Measurements from ENCODE around the gene FAU.
"Not testable (repeated sequence)": the region's sequence is repeated elsewhere in the genome, so short reads cannot be mapped to it uniquely, and the experiment has no call there.

FAU gene

DNA sequence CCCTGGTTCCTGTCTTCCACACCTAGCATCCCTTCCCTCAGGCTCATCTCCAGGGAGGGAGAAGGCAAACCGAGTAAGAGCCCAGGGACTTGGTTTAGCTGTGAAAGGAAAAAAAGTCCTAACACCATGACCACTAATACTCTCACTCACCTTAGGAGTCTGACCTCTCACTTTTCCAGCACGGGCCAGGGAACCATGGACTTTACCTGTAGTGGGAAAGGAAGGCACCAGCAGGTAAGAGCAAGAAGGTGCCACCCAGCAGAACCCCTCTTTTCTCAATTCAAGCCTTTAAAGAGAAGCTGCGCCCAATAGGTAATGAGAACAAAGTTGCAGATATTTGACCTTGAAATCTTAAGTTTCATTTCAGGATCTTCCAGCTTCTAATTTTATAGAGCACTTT lies 1.1 kb downstream of the FAU start:
- no peak for DNase-seq (ENCODE audit: low read depth, low spot score)

- no peak for DNase-seq (ENCODE audit: low read depth, low spot score)
Observed at GRCh38 chr11:65119670-65119995, 2.3 kb downstream of the FAU start.

DNA sequence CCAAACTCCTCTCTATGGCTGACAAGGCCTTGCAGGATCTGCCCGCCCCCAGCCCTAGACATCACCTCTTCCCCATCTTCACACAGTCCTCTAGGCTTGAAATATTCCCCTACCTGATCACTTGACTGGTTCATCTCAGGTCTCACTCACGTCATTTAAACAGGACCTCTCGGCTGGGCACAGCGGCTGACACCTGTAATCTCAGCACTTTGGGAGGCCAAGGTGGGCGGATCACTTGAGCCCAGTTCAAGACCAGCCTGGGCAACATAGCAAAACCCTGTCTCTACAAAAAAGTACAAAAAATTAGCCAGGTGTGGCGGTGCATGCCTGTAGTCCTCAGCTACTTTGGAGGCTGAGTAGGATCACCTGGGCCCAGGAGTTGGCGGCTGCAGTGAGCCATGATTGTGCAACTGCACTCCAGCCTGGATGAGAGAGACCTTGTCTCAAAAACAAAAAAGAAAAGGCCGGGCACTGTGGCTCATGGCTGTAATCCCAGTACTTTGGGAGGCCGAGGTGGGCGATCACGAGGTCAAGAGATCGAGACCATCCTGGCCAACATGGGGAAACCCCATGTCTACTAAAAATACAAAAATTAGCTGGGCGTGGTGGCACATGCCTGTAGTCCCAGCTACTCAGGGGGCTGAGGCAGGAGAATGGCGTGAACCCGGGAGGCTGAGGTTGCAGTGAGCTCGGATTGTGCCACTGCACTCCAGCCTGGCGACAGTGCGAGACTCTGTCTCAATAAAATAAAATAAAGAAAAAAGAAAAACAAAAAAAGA lies 2.9 kb downstream of the FAU start:
- not testable (repeated sequence) for DNase-seq (ENCODE audit: low read depth, low spot score)

GRCh38 chr11:65118097-65118837 lies 3.7 kb downstream of the FAU start:
- no peak for DNase-seq (ENCODE audit: low read depth, low spot score)

DNA sequence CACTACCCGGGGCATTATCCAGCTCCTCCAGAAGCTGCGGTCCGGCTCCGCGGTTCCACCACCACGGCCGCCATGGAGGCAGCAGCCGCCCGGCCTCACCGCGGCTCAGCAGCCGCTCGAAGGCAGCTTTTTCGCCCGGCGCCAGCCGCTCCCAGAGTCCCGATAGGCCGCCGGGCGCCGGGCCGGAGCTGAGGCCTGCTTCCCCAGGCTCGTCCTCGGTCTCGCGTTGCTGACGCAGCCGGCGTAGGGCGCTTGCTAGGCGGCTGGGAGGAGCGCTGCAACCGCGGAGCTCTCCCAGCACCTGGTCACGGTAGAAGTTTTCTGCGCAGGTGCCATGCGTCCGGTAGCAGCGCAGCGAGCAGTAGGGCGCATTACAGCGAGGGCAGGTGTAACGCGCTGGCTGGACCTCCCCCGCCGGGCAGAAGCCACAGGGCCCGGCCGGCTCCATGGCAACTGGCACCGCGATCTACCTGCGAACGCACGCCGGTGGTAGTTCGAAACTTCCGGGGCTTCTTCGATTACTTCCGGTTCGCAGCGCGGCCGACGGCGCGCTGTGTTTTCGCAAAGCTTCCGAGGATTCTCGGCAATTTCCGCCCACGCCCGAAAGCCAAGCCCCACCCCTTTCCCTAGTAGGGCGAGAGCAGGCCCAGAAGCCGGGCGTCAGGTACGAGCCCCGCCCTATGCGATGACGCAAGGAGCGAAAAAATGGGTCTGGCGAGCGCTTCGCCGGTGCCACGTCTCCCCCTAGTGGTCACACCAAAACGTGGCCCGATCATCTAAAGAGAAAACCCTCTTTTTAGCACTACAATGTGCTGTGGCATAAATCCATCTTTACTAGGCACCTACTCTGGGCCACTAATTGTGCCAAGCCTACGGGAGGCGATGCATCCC lies 4.5 kb downstream of the FAU start, which contains the start of gene ZNHIT2:
TSS of gene ZNHIT2 (minus strand) at position 496 of the 891 bp plus-strand sequence. CDS start at position 448, 48 bp downstream.
- DNase-seq (ENCODE audit: low read depth, low spot score) = peak; percentile 100

- DNase-seq (ENCODE audit: low read depth, low spot score) = peak; percentile 75
Observed at GRCh38 chr11:65116370-65117205, 5.3 kb downstream of the FAU start.

- DNase-seq (ENCODE audit: low read depth, low spot score) = no peak
Observed at GRCh38 chr11:65115361-65116082, 6.4 kb downstream of the FAU start.

DNA sequence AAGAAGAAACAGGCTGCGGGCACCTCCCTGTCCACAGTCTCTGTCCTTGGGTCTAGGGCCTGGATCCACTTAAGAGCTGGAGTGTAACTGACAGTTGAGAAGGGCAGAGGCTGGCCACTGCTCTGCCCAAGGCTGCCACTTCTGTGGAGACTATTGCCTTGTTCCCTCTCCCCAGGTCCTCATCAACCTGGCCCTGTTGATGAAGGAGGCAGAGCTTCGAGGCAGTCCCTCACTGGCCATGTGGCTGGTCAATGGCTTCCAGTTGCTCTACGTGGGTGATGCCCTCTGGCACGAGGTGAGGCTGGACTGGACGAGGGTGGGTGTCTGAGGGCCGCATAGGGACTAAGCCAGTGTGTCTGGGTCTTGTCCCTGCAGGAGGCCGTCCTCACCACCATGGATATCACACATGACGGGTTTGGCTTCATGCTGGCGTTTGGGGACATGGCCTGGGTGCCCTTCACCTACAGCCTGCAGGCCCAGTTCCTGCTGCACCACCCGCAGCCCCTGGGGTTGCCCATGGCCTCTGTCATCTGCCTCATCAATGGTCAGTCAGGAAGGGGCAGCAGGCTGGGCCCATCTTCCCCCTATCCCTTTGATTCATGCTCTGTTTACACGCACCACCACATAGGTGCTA lies 7.3 kb downstream of the FAU start:
- no peak for DNase-seq (ENCODE audit: low read depth, low spot score)

DNA sequence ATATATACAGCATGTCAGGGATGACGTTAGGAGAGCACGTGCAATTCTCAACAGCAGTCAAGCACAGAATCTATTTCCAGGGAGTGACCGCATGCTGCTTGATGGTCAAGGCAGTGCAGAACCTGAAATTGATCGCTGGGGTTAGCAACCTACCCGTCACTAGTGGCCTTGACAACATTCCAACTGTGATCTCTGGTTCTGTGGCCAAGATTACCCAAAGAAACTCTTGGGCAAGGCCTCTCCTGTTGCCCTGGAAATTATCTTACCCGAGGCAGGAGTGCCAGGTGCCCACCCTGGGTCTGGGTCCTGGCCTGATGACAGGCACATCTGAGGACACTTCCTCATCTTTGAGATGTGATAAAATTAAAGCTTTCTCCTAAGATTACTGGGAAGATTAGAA lies 8.1 kb downstream of the FAU start:
- no peak for DNase-seq (ENCODE audit: low read depth, low spot score)

DNA sequence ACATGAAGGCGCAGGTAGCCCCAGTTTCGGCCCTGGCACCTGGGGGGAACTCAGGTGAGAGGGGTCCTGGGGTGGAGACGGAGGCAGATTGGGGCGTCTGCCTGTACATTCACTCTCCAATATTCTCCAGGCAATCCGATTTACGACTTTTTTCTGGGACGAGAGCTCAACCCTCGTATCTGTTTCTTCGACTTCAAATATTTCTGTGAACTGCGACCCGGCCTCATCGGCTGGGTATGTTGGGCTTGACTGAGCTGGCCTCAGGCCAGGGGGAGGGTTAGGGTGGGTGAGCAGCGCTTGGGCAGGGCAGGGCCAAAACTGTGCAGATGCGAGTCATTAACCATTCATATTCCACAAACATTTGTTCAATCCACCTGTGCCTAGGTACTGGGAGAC lies 8.6 kb downstream of the FAU start:
- DNase-seq (ENCODE audit: low read depth, low spot score) = peak; percentile 47

GRCh38 chr11:65112546-65113360 lies 9.2 kb downstream of the FAU start:
- peak; percentile 76 for DNase-seq (ENCODE audit: low read depth, low spot score)

- peak; percentile 97 for DNase-seq (ENCODE audit: low read depth, low spot score)
Observed at GRCh38 chr11:65111744-65112545, 10.0 kb downstream of the FAU start, which contains the start of gene TM7SF2. TM7SF2 (plus strand) TSS chr11:65111872; CDS start chr11:65112016, 144 bp downstream.

DNA sequence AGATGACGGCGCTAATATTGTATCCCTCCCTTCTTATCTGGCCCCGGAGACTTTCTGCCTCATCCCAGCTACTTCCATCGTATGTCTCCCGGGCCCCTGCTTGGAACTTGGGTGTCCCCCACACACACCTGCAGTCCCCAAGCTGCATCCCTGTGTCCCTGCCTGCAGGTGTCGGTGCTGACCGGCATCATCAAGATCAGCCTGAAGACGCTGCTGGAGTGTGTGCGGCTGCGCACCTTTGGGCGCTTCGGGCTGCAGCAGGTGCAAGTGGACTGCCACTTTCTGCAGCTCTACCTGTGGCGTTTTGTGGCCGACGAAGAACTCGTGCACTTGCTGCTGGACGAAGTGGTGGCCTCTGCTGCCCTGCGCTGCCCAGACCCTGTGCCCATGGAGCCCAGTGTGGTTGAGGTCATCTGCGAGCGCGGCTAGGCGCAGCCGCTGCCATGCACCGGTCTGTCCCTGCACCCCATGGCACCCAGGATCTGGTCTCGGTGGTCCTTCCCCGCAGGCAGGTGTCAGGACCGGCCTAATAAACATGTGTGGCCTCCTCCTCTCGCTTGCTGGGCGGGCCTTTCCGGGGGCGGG lies 10.7 kb downstream of the FAU start:
- no peak for DNase-seq (ENCODE audit: low read depth, low spot score)

DNA sequence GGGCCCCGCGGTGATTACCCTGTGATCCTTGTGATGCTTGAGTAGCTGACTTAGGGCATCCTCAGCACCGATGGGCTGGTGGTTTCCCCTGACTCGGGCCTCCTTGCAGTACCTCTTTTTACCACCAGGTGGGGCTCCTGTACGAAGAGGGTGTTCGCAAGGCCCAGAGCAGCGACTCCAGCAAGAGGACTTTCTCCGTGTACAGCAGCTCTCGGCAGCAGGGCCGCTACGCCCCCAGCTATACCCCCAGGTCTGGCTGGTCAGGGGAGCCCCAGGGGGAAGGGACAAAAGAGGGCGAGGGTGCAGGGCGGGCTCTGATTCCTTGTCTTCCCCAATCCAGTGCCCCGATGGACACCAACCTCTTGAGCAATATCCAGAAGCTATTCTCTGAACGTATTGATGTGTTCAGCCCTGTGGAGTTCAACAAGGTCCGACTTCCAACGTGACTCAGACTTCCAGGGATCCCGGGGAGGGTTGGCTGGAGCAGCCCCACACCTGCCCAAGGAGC lies 11.5 kb downstream of the FAU start:
- DNase-seq (ENCODE audit: low read depth, low spot score) = peak; percentile 92

DNA sequence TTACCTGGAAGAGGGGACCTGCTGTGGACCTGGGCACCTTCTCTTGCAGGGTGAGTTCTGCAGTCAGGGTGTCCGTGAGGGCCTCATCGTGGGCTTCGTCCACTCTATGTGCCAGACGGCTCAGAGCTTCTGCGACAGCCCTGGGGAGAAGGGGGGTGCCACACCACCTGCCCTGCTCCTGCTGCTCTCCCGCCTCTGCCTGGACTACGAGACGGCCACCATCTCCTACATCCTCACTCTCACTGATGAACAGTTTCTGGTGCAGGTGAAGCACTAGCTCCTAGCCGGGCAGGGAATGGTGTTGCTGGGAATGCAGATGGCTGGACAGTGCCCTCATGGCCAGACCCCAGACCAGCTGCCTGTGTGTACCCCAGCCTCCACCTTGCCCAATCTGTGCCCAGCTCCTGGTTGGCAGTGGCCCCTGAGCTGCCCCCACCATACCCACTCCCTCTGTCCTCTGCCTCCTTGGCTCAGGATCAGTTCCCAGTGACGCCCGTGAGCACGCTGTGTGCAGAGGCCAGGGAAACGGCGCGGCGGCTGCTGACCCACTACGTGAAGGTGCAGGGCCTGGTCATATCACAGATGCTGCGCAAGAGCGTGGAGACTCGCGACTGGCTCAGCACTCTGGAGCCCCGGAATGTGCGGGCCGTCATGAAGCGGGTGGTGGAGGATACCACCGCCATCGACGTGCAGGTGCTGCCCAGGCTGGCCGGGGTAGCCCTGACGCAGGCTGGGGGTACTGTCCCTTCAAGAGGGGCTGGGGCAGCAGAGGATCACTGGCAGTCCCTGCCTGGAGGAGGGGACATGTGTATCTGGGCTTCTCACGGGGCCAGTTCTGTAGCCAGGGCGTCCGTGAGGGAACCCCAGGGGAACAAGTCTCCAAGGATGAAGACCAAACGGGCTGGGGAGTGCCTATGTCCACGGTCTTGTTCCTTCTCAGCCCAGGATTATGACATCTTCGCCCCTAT lies 12.4 kb downstream of the FAU start:
- no peak for DNase-seq (ENCODE audit: low read depth, low spot score)

- DNase-seq (ENCODE audit: low read depth, low spot score) = no peak
Observed at GRCh38 chr11:65108469-65109123, 13.3 kb downstream of the FAU start.

Data from astrocyte of the hippocampus (primary cell).